ENCODE data around the gene ATP10B.

ATP10B gene

GRCh38 chr5:160525471-160526261, 326.3 kb downstream of the ATP10B start:
- Histone ChIP-seq H3K4me3 (ENCODE audit: low read depth, low read length, poor library complexity, severe bottlenecking) (no peak overlapping the region), H3K9ac (ENCODE audit: low read length) (no peak overlapping the region), H2AFZ (ENCODE audit: low read length) (no peak overlapping the region), H3K9me2 (ENCODE audit: low read depth, low read length) (no peaks in the 10 kb centered on the region), H3K36me3 (ENCODE audit: insufficient read depth, low read length) (no peaks in the 10 kb centered on the region), H3K4me2 (ENCODE audit: low read length) (no peak overlapping the region), H3K27me3 (ENCODE audit: insufficient read depth, low read length) (no peaks in the 10 kb centered on the region), H3K4me1 (ENCODE audit: insufficient read depth, low read length, severe bottlenecking) (no peaks in the 10 kb centered on the region), H3K79me2 (ENCODE audit: insufficient read depth, low read length) (no peaks in the 10 kb centered on the region), H3K9me3 (ENCODE audit: low read length) (no peaks in the 10 kb centered on the region), H3K27ac (ENCODE audit: low read depth, low read length, poor library complexity, severe bottlenecking) (no peak overlapping the region), H4K20me1 (ENCODE audit: insufficient read depth, low read length) (no peaks in the 10 kb centered on the region), H3F3A (ENCODE audit: insufficient read depth, low read length) (no peaks in the 10 kb centered on the region)
- TF ChIP-seq EZH2 (IDR thresholded peaks at IDR 0.05; ENCODE audit: borderline replicate concordance, low read length) (no peak), CTCF (IDR thresholded peaks at IDR 0.05; ENCODE audit: low read length) (no peak)

- Histone ChIP-seq H3K9me3 (ENCODE audit: low read length) (no peaks in the 10 kb centered on the region), H3K4me3 (ENCODE audit: low read depth, low read length, poor library complexity, severe bottlenecking) (no peak overlapping the region), H3K4me2 (ENCODE audit: low read length) (no peak overlapping the region), H3K4me1 (ENCODE audit: insufficient read depth, low read length, severe bottlenecking) (no peaks in the 10 kb centered on the region), H2AFZ (ENCODE audit: low read length) (no peak overlapping the region), H3K79me2 (ENCODE audit: insufficient read depth, low read length) (no peaks in the 10 kb centered on the region), H3K27ac (ENCODE audit: low read depth, low read length, poor library complexity, severe bottlenecking) (no peak overlapping the region), H3K9me2 (ENCODE audit: low read depth, low read length) (no peaks in the 10 kb centered on the region), H3K27me3 (ENCODE audit: insufficient read depth, low read length) (no peaks in the 10 kb centered on the region), H3K36me3 (ENCODE audit: insufficient read depth, low read length) (no peaks in the 10 kb centered on the region), H3K9ac (ENCODE audit: low read length) (no peak overlapping the region), H3F3A (ENCODE audit: insufficient read depth, low read length) (no peaks in the 10 kb centered on the region), H4K20me1 (ENCODE audit: insufficient read depth, low read length) (no peaks in the 10 kb centered on the region)
- no peak for TF ChIP-seq EZH2 (IDR thresholded peaks at IDR 0.05; ENCODE audit: borderline replicate concordance, low read length)
- TF ChIP-seq CTCF (IDR thresholded peaks at IDR 0.05; ENCODE audit: low read length), result no peak
Observed at GRCh38 chr5:160524827-160525226, 327.2 kb downstream of the ATP10B start.

- no peaks in the 10 kb centered on the region for H3K9me2 ChIP-seq (ENCODE audit: low read depth, low read length)
- H3K9ac ChIP-seq (ENCODE audit: low read length), result no peak overlapping the region
- no peaks in the 10 kb centered on the region for H4K20me1 ChIP-seq (ENCODE audit: insufficient read depth, low read length)
- no peak overlapping the region for H3K27ac ChIP-seq (ENCODE audit: low read depth, low read length, poor library complexity, severe bottlenecking)
- H3K79me2 ChIP-seq (ENCODE audit: insufficient read depth, low read length), result no peaks in the 10 kb centered on the region
- H3K36me3 ChIP-seq (ENCODE audit: insufficient read depth, low read length), result no peaks in the 10 kb centered on the region
- no peaks in the 10 kb centered on the region for H3K4me1 ChIP-seq (ENCODE audit: insufficient read depth, low read length, severe bottlenecking)
- no peaks in the 10 kb centered on the region for H3F3A ChIP-seq (ENCODE audit: insufficient read depth, low read length)
- H3K27me3 ChIP-seq (ENCODE audit: insufficient read depth, low read length), result no peaks in the 10 kb centered on the region
- no peaks in the 10 kb centered on the region for H3K9me3 ChIP-seq (ENCODE audit: low read length)
- TF ChIP-seq EZH2 (IDR thresholded peaks at IDR 0.05; ENCODE audit: borderline replicate concordance, low read length) (no peak), CTCF (IDR thresholded peaks at IDR 0.05; ENCODE audit: low read length) (no peak)
- H3K4me3 ChIP-seq (ENCODE audit: low read depth, low read length, poor library complexity, severe bottlenecking), result no peak overlapping the region
- no peak overlapping the region for H3K4me2 ChIP-seq (ENCODE audit: low read length)
- no peak overlapping the region for H2AFZ ChIP-seq (ENCODE audit: low read length)
Observed at GRCh38 chr5:160523502-160524163, 328.4 kb downstream of the ATP10B start.
